A673 (cell line): ENCODE data around the gene UBE2D3.

Experiments
- EZH2 ChIP-seq: fragments of 200-600 bp; sonication (generic); IDR thresholded peaks from 2 replicates; pipeline ENCODE4 v1.6.1; 2017; ENCODE audit warnings: borderline replicate concordance, low read depth, mild to moderate bottlenecking, mixed read lengths, antibody characterized with exemption, low read length; ENCODE audit not compliant: poor library complexity, severe bottlenecking
- TF ChIP-seq, protein P1 (sequence below): fragments of 300-800, 200-600 bp; sonication (generic); conservative IDR thresholded peaks from 2 replicates; pipeline ENCODE4 v1.5.1; 2017; ENCODE audit warnings: low read depth, mild to moderate bottlenecking, antibody characterized with exemption, low read length, moderate library complexity, mixed read lengths

DNA sequence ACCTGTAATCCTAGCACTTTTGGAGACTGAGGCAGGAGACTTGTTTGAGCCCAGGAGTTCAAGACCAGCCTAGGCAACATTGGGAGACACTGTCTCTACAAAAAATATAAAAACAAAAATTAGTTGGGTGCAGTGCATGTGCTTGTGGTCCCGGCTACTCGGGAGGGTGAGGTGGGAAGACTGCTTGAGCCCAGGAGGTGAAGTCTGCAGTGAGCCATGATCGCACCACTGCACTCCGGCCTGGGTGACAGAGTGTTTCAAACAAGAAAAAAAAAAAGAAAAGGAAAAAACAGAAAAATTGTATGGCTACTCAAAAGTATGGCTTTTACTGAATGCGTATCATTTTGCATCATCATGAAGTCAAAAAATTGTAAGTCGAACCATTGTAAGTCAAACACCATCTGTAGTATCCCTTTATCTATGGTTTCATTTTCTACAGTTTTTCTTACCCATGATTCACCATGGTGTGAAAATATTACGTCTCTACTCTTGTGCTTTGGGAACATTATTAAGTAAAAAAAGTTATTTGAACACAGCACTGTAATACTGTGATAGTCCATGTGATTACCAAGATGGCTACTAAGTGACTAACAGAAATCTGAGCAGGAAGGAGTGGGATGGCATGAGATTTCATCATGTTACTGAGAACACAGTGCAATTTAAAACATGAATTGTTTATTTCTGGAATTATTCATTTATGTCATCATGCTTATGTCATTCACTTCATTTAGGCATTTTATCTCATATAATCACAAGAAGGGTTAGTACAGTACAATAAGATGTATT is 40.1 kb downstream of the UBE2D3 start:
- TF ChIP-seq, protein P1, sequence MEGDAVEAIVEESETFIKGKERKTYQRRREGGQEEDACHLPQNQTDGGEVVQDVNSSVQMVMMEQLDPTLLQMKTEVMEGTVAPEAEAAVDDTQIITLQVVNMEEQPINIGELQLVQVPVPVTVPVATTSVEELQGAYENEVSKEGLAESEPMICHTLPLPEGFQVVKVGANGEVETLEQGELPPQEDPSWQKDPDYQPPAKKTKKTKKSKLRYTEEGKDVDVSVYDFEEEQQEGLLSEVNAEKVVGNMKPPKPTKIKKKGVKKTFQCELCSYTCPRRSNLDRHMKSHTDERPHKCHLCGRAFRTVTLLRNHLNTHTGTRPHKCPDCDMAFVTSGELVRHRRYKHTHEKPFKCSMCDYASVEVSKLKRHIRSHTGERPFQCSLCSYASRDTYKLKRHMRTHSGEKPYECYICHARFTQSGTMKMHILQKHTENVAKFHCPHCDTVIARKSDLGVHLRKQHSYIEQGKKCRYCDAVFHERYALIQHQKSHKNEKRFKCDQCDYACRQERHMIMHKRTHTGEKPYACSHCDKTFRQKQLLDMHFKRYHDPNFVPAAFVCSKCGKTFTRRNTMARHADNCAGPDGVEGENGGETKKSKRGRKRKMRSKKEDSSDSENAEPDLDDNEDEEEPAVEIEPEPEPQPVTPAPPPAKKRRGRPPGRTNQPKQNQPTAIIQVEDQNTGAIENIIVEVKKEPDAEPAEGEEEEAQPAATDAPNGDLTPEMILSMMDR: no peak
- TF ChIP-seq EZH2: no peak
